HepG2 (cell line): ENCODE measurements around the gene GPC6. TPM values are rescaled to one million over a fixed set of nuclear protein-coding genes. Genes with fewer than 3 reads are reported as not detected.

Source experiments
- BCL6 ChIP-seq: IDR thresholded peaks from 2 replicates; pipeline ENCODE4 v1.6.1; 2016; ENCODE audit warnings: missing genetic modification reagents, missing compliant biosample characterization
- DDIT3 ChIP-seq: sonication (generic); formaldehyde crosslinking; IDR thresholded peaks from 2 replicates; pipeline ENCODE4 v1.4.0; 2020; ENCODE audit warnings: mild to moderate bottlenecking, missing genetic modification reagents
- ERF ChIP-seq: IDR thresholded peaks from 2 replicates; pipeline ENCODE4 v1.6.1; 2018; ENCODE audit warnings: missing biosample characterization, missing genetic modification reagents
- FOSL2 ChIP-seq: sonication (generic); formaldehyde crosslinking; IDR thresholded peaks from 2 replicates; pipeline ENCODE4 v1.4.0; 2020; ENCODE audit warnings: missing genetic modification reagents
- HMGXB4 ChIP-seq, 2 experiments: sonication (generic) in 1 of 2; formaldehyde crosslinking in 1 of 2; IDR thresholded peaks; 2 replicates each; pipeline versions ENCODE4 v1.4.0 to v1.6.1; 2018 to 2020; ENCODE audit warnings: missing genetic modification reagents in 2 of 2, borderline replicate concordance in 1 of 2, low read depth in 1 of 2, mild to moderate bottlenecking in 1 of 2, missing biosample characterization in 1 of 2
- HOXA7 ChIP-seq: sonication (generic); formaldehyde crosslinking; IDR thresholded peaks from 2 replicates; pipeline ENCODE4 v1.8.1; 2022; ENCODE audit warnings: mild to moderate bottlenecking, missing genetic modification reagents, moderate library complexity
- JDP2 ChIP-seq: sonication (generic); formaldehyde crosslinking; IDR thresholded peaks from 2 replicates; pipeline ENCODE4 v1.8.1; 2022; ENCODE audit warnings: missing genetic modification reagents, borderline replicate concordance
- MAFF ChIP-seq: IDR thresholded peaks from 2 replicates; pipeline ENCODE4 v1.6.1; 2011; ENCODE audit warnings: low read depth, low read length, improper control_type of control experiment
- MAFK ChIP-seq, 2 experiments: IDR thresholded peaks in 1 of 2; conservative IDR thresholded peaks in 1 of 2; 2 replicates each; pipeline ENCODE4 v1.6.1; 2011; ENCODE audit warnings: improper control_type of control experiment in 2 of 2, low read length in 2 of 2
- MAX ChIP-seq: IDR thresholded peaks from 2 replicates; pipeline ENCODE4 v1.6.1; 2012; ENCODE audit warnings: inconsistent platforms
- MEF2D ChIP-seq: sonication (generic); formaldehyde crosslinking; IDR thresholded peaks from 2 replicates; pipeline ENCODE4 v1.5.1; 2020; ENCODE audit warnings: mild to moderate bottlenecking, missing genetic modification reagents
- MIXL1 ChIP-seq: IDR thresholded peaks from 2 replicates; pipeline ENCODE4 v1.6.1; 2016
- MTERF4 ChIP-seq: sonication (generic); formaldehyde crosslinking; IDR thresholded peaks from 2 replicates; pipeline ENCODE4 v1.8.0; 2023; ENCODE audit warnings: mild to moderate bottlenecking, missing genetic modification reagents
- MTF2 ChIP-seq: sonication (generic); formaldehyde crosslinking; IDR thresholded peaks from 2 replicates; pipeline ENCODE4 v1.5.0; 2020; ENCODE audit warnings: missing genetic modification reagents, borderline replicate concordance
- POLR2AphosphoS5 ChIP-seq: IDR thresholded peaks from 2 replicates; pipeline ENCODE4 v1.6.1; 2012; ENCODE audit warnings: low read depth, low read length
- RORA ChIP-seq: sonication (generic); formaldehyde crosslinking; IDR thresholded peaks from 2 replicates; pipeline ENCODE4 v1.5.0; 2020; ENCODE audit warnings: mild to moderate bottlenecking, missing genetic modification reagents, moderate library complexity
- SALL1 ChIP-seq: sonication (generic); formaldehyde crosslinking; IDR thresholded peaks from 2 replicates; pipeline ENCODE4 v1.8.0; 2022; ENCODE audit warnings: mild to moderate bottlenecking, missing genetic modification reagents
- TFDP1 ChIP-seq: IDR thresholded peaks from 2 replicates; pipeline ENCODE4 v1.6.1; 2016; ENCODE audit warnings: missing compliant biosample characterization, missing genetic modification reagents, borderline replicate concordance
- ZFP90 ChIP-seq: sonication (generic); formaldehyde crosslinking; IDR thresholded peaks from 2 replicates; pipeline ENCODE4 v1.8.0; 2022; ENCODE audit warnings: missing genetic modification reagents, mild to moderate bottlenecking, inconsistent platforms, borderline replicate concordance
- ZNF609 ChIP-seq: sonication (generic); formaldehyde crosslinking; IDR thresholded peaks from 2 replicates; pipeline ENCODE4 v1.4.0; 2020; ENCODE audit warnings: mild to moderate bottlenecking, missing genetic modification reagents, borderline replicate concordance
- ZNF768 ChIP-seq: sonication (generic); formaldehyde crosslinking; IDR thresholded peaks from 2 replicates; pipeline ENCODE4 v1.4.0; 2020; ENCODE audit warnings: missing genetic modification reagents
- polyA plus RNA-seq, 8 experiments: library from polyadenylated mRNA; depleted of rRNA in 3 of 8; stranded (reverse) in 7 of 8; unstranded in 1 of 8; fragments of >200 nt; fragmentation: Illumina TruSeq in 4 of 8; extraction: Trizol in 4 of 8; gene quantifications; 2 replicates each; pipeline versions ENCODE4 v1.2.1 to v1.2.3, GENCODE V29; 2011 to 2016; ENCODE audit warnings: low read depth in 4 of 8, missing spikeins in 1 of 8, mixed read lengths in 1 of 8; ENCODE audit not compliant: insufficient read depth in 1 of 8
- total RNA-seq, 5 experiments: library from RNA; depleted of rRNA; stranded (reverse); fragments of >200 nt; fragmentation: Illumina TruSeq; extraction: Trizol; gene quantifications; 2 replicates each; pipeline ENCODE4 v1.2.3, GENCODE V29; 2016; ENCODE audit warnings: low read depth in 1 of 5

The GPC6 gene
- total and polyA plus RNA-seq, 2 of the 13 experiments (the other 11 are each of a cell fraction or from before 2014, with no cell fraction given), result 24.5 to 33.9 TPM

- TF ChIP-seq HMGXB4 (CRISPR knock-in tag; IDR thresholded peaks at IDR 0.05; ENCODE audit: borderline replicate concordance in 1 of 2, low read depth in 1 of 2), result peak in 1 of 2 experiments; percentile 42; a peak in 1 of 4 replicates
- TF ChIP-seq BCL6 (CRISPR knock-in tag), result 0 out of 2 replicates have a peak, but pooled peaks have one; percentile 22
- no peak for TF ChIP-seq JDP2 (CRISPR knock-in tag)
- no peak for TF ChIP-seq MTERF4
- TF ChIP-seq POLR2AphosphoS5, result peak; percentile 77
- TF ChIP-seq ZFP90 (CRISPR knock-in tag), result 0 out of 2 replicates have a peak, but pooled peaks have one; percentile 33
- no peak for TF ChIP-seq RORA
- no peak for TF ChIP-seq ZNF768 (CRISPR knock-in tag)
- peak; percentile 95 for TF ChIP-seq MAFF
- TF ChIP-seq HOXA7 (CRISPR knock-in tag), result no peak
- TF ChIP-seq SALL1 (CRISPR knock-in tag), result 0 out of 2 replicates have a peak, but pooled peaks have one; percentile 31
- no peak for TF ChIP-seq MTF2 (CRISPR knock-in tag)
- TF ChIP-seq ZNF609 (CRISPR knock-in tag), result 0 out of 2 replicates have a peak, but pooled peaks have one; percentile 28
- no peak for TF ChIP-seq DDIT3 (CRISPR knock-in tag)
- no peak for TF ChIP-seq MEF2D (CRISPR knock-in tag)
- TF ChIP-seq FOSL2 (CRISPR knock-in tag), result peak; percentile 28; the same call in 1 of the 2 replicates
- TF ChIP-seq MAFK (conservative IDR thresholded peaks at IDR 0.05 in 1 of 2, IDR thresholded peaks at IDR 0.05 in 1 of 2; ENCODE audit: low read length in 2 of 2), result peak; percentile 96 to 97
- TF ChIP-seq MIXL1, result peak; percentile 69; the same call in 1 of the 2 replicates
- peak; percentile 22; the same call in 1 of the 2 replicates for TF ChIP-seq ERF
- TF ChIP-seq MAX, result peak; percentile 43
- 0 out of 2 replicates have a peak, but pooled peaks have one; percentile 28 for TF ChIP-seq TFDP1 (CRISPR knock-in tag)
Measured at GRCh38 chr13:93767917-93768409, 541.4 kb downstream of the GPC6 start (continued).
